Activated CD4-positive, alpha-beta T cell treated with anti-CD3 and anti-CD28 coated beads for 4 hours (primary cell): ENCODE data around the gene ACTL8.
"Not testable (repeated sequence)": the region's sequence is repeated elsewhere in the genome, so short reads cannot be mapped to it uniquely, and the experiment has no call there.

Source experiments
- DNase-seq, 2 donors: peaks; one replicate each; pipeline ENCODE4 v3.0.0-alpha.2; 2020

ACTL8 gene

DNA sequence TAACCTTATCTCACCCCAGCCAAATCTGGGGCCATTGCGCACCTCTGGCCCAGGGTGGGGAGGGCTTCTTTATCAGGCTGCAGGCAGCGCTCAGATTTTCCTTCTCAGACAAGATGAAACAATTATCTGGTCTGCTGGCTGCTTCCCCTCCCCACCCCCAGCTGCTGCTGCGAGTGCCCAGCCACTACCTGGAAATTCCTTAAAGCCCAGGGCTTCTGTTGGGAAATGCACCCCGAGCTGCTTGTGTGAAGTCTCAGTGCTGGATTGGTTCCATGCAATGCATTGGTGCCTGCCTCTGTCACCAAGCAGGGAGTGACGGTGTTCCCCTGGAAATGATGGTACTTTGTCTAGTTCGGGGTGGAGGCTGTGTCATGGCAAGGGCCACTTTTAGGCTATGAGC is 18.5 kb upstream of the ACTL8 start:
- no peak for DNase-seq

DNA sequence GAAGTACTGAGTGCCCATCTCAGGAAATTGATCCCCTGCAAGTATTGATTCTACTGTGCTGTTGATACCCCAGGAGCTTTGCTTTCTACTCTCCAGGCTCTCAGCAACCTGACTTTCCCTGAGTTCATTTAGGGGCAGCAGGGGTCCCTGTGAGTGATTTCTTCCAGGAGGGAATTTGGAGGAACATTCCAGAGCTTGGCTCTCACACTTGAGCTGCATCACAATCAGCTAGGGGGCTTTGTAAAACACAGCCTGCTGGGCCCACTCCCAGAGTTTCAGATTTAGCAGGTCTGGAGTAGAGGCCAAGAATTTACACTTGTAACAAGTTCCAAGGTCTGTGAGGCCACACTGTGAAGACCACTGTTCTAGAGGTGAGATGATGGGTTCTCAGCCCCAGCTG is 16.1 kb upstream of the ACTL8 start:
- no peak for DNase-seq

- no peak for DNase-seq
These were observed 14.1 kb upstream of the ACTL8 start for GRCh38 chr1:17741052-17741451.

GRCh38 chr1:17742583-17742982 is 12.6 kb upstream of the ACTL8 start:
- DNase-seq = no peak

GRCh38 chr1:17743008-17743647 is 12.0 kb upstream of the ACTL8 start:
- no peak for DNase-seq

- DNase-seq = no peak
These were observed 11.2 kb upstream of the ACTL8 start for GRCh38 chr1:17743925-17744324.

DNA sequence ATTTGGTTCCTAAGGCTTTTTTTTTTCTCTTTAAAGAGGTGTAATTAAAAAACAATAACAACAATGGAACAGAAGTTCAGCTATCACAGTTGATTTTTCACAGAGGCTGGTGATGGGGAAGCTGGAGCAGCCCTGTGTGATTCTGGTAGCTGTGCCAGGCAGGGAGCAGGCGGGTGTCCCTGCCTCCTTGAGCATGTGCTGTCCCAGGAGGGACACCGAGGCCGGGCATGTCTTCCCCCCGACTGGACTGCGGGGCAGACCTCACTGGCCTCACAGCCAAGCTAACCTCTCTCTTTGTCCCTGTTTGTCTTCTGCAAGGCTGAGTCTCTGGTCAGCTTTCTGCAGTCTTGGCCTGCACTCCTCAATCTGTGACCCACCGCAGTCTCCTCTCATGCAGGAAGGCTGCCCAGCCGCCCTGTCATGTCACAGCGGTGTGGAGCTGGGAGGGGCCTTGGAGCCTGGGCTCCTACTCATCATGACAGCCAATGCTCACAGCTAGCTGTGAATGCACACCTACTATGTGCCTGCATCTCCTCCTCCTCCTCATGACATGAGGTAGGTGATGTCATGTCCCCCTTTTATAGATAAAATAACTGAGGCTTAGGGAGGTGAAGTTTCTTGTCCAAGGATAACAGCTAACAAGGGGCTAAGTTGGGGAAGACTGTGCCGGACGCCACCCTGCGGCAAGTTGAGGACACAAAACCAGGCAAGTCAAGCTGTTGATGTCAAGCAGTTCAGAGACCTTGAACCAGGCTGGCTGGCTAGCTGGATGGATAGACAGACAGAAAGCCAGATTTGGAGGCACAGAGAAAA is 10.3 kb upstream of the ACTL8 start:
- no peak for DNase-seq

- DNase-seq = no peak
These were observed 9.6 kb upstream of the ACTL8 start for GRCh38 chr1:17745479-17745955.

- DNase-seq = not testable (repeated sequence)
These were observed 8.9 kb upstream of the ACTL8 start for GRCh38 chr1:17746281-17746680.

DNA sequence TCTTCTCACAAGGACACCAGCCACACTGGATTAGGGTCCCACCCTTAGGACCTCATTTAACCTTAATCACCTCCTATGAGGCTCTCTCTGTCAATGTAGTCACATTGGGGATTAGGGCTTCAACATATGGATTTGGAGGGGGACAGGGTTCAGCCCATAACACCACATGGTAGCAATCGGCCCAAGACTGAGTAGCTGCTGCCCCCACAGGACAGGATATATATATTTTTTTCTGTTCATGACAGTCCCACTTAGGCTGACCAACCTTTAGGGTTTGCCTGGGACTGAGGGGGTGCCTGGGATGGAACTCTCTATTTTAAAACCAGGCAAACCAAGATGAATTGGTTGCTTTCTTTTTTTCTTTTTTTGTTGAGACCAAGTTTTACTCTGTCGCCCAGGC is 8.2 kb upstream of the ACTL8 start:
- DNase-seq = no peak

- DNase-seq = no peak
These were observed 4.8 kb upstream of the ACTL8 start for GRCh38 chr1:17750333-17750732.

GRCh38 chr1:17752356-17752755 is 2.8 kb upstream of the ACTL8 start:
- DNase-seq = no peak

- no peak for DNase-seq
These were observed 2.3 kb downstream of the ACTL8 start for GRCh38 chr1:17757426-17757825.

GRCh38 chr1:17759114-17759513 is 4.0 kb downstream of the ACTL8 start:
- DNase-seq = no peak

DNA sequence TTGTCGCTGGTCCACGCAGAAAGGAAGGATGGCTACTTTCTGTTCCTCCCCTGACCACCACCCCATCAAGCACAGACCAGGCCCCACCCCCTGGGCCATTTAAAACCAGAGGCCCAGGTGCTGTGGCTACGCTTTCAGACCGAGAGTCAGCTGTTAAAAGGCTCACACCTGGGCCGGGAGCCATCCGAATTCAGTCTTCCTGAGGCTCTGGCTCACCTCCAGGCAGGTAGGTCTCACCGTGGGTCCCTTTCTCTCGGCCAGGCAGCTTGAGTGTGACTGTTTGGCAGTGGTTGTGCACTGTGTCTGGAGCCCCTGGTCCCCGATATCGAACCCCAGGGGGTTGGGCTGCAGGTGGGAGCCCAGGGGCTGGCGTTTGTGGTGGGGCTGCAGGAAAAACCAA is 7.2 kb downstream of the ACTL8 start:
- no peak for DNase-seq

DNA sequence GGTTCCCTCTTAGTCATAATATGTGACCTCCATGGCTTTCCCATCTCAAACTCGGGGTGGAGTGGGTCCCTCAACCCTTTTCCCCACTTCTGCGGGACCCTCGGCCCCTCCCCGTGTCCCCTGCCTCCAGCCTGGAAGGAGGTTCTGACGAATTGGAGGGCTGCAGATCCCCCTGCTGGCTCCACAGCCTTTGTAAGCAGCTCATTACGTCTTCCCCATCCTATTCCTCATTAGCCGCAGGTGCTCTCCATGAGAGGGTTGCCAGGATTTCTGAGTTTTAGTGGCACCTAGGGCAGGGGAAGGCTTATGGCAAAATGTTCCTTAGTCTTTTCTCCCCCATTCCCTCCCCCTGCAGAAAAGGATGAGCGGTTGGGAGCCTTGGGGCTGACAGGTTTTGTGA is 8.3 kb downstream of the ACTL8 start:
- no peak for DNase-seq

DNA sequence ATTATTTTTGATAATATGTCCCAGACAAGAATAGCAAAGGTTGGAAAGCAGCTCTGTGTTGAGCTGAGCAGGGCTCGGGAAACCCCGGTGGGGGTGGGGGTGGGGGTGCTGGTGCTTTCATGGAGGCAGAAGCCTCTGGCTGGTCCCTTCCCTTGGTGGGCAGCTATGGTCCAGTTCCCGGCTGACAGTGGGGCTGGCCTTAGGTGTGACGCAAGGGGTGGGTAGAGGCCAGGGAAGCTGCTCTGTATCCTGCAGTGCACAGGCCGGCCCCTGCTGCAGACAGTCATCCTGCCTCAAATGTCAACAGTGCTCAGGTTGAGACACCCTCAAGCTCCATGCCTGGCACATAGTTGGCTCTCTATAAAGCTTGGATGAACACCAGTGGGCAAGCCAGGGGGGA is 8.9 kb downstream of the ACTL8 start:
- DNase-seq = no peak

- no peak for DNase-seq
These were observed 9.5 kb downstream of the ACTL8 start for GRCh38 chr1:17764591-17764990.

DNA sequence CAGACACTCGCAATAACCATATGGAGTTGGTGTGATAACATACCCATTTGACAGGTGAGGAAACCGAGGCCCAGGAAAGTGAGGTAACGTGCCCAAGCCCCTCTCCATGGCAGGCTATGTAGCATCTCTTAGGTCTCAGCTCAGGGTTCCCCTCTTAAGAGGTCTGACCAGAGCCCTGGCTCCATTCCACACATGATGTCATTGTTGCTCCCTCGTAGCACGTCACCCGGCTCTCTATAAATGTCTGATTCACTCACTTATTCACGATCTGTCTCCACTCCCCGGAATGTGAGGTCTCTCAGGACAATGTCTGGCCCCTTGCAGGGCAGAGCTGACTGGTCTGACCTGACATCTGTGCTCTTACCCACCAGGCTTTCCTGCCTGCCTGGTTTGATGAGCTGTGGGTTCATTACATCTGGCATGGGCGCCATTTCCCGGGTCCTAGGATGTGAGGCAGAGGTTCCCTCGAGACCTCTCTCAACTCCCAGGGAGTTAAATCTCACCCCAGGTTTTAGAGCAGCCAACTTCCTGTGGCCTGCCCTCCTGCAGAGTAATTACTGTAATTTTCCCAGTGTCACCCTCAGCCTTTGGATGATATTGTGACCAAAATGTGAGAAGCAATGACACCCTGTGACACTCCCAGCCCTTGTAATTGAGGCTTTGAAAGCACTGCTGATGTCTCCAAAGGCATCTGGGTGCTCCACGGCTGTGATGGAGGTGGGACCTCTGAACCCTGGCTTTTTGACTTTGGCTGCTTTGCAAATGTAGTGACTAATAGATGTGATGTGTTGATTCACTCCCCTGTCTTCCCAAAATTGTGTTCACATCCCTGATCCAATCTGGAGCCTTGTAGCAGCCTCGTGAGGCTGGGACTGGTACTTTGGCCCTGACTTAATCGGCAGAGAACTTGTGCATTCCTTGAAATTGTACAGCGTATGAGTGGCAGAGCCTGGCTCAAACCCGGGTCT is 10.6 kb downstream of the ACTL8 start:
- no peak for DNase-seq

DNA sequence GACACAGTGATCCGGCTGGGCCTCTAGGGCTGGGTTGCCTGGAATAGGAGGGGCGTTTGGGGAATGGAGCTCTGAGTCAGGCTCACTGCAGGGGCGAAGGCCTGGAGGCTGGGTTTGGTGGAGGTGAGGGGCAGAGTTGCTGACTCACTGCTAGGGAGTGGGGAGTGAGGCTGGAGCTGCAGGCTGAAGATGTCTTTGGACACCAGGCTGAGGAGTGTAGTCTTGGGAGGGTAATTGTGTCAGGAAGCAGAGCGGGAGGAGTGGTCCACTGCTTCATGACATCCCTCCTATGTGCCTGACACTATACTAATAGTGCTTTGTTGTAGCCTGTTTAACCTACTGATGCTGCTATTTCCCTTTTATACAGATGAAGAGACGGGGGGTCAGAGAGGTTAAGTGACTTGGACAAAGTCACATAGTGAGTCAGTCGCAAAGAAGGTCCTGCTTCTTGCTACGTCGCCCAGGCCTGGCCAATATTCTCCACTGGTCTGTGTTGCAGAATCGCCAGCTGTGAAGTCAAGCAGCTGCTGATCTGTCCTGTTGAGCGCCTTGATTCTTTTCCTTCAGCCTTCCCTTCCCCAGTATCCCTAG is 13.6 kb downstream of the ACTL8 start:
- no peak for DNase-seq

- DNase-seq = no peak
These were observed 15.8 kb downstream of the ACTL8 start for GRCh38 chr1:17770983-17771382.

DNA sequence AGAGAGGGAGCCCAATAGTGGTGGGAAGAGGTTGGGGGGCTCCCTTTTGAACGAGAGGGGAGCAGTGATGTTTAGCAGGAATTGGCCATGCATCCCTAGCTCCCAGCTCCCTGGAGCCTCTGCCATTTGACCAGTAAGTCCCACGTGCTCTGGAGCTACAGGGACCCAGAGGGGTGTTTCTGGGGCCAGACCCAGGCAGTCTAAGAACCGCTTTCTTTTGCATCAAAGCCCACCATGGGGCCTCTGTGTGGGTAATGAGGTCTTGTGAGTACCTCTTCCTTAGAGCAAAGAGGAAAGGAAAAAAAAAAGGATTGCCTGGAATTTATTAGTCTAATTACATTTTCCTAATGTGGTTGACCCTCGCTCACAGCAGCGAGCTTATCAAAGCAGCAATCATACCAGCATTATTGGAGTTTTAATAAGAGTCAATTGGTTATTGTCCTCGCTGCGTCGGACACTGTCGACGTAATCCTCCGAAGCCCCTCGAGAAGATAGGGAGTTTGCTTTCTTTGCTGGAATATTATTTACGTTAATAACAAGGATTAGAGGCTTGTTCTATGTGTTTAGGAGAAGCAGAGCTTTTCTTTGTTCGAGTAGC is 17.6 kb downstream of the ACTL8 start:
- DNase-seq = no peak
